ENCODE data around the gene HDAC6.
"Not testable (repeated sequence)": the region's sequence is repeated elsewhere in the genome, so short reads cannot be mapped to it uniquely, and the experiment has no call there.

HDAC6 gene

DNA sequence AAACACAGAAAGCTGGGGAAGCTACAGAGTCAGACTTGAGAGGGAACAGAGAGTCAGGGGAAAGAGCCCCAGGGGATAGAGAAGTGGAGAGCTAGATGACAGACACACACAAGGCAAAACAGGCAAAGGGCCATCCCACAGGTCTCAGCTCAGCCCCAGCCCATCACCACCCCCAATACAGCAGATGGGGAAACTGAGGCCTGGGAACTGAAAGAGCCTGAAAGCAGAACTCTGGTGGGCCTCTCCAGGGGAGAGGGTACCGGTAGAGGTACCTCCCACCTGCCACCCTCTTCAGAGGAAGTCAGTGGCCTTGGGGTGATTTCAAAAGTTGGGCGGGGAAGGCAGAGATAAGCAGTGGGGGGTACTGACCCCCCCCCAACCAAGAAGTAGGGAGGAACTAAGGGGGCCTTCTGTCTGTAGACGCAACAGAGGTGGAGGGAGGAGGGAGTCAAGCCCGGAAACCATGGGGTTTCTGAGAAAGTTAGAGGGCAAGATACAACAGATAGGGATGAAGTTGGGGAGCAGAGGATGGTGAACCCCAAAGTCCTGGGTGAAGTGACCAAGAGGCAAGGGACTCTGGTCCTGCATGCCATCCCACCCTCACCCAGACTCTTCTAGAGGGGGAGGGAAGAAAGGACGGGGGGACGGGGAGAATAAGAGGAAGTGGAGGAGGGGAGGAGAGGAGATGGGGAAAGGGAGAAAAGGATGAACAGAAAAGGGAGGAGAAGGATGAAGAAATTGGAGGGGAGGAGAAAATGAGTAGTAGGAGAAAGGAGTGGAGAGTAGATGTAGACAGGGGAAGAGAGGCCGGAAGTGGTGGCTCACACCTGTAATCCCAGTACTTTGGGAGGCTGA is 12.3 kb upstream of the HDAC6 start:
- DNase-seq (ENCODE audit: low read depth in 2 of 2), result no peak

- no peak for DNase-seq (ENCODE audit: low read depth in 2 of 2)
These were observed 11.4 kb upstream of the HDAC6 start for GRCh38 chrX:48790477-48790876.

DNA sequence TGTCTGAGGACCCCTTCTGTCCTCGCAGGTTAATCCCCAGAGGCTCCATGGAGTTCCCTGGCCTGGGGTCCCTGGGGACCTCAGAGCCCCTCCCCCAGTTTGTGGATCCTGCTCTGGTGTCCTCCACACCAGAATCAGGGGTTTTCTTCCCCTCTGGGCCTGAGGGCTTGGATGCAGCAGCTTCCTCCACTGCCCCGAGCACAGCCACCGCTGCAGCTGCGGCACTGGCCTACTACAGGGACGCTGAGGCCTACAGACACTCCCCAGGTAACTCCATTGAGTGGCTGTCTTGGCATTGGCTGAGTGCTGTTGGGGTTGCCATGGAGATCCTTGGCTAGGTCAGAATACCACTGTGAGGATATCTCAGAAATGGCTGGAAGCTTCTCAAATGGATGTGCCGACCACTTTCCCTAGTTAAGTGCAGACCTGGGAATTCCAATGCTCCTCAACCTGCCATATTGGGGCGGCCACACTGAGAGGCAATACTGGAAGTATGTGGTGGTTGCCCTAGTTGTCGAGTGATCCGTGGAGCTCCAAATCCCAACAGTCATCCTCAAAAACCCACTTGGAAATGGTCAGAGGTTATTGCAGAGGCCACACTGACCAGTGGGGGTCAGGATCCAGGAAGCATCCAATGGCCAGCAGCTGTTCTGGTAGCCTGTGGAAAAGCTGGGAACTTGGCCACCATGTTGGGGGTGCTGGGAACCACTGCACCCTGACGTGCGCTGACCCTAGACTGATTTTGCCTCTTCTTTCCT is 10.6 kb upstream of the HDAC6 start:
- DNase-seq (ENCODE audit: low read depth in 2 of 2), result no peak

GRCh38 chrX:48792219-48792618 is 9.6 kb upstream of the HDAC6 start:
- DNase-seq (ENCODE audit: low read depth in 2 of 2), result no peak

GRCh38 chrX:48793935-48794334 is 7.9 kb upstream of the HDAC6 start:
- no peak for DNase-seq (ENCODE audit: low read depth in 2 of 2)

- no peak for DNase-seq (ENCODE audit: low read depth in 2 of 2)
These were observed 7.4 kb upstream of the HDAC6 start for GRCh38 chrX:48794340-48794910.

DNA sequence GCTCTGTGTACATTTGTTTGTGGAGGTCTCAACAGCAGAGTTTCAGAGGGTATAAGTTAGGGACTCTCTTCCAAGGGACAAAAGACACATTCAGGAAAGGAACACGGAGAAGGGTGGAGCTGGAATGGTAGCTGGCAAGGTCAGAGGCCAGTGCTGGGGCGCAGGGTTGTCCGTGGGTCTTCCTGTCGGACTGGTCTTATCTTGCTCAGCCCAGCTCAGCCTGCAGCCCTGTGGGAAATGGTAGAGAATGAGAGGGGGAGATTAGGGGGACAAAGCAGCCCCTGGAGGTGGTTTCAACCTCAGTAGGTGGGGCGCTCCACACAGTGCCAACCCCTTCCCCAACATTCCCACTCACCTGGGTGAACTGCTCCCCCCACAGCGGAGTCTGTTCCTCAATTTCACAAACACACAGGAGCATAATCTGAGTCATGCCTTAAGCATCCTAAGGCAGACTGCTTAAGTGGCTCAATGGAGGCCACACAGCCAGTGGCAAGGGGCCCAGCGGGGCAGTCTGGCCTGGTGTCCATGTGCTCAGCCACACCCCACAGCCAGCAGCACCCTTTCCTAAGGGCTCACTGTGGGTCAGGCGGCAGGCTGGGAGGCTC is 6.9 kb upstream of the HDAC6 start:
- DNase-seq (ENCODE audit: low read depth in 2 of 2), result no peak

- DNase-seq (ENCODE audit: low read depth in 2 of 2), result no peak
These were observed 3.5 kb upstream of the HDAC6 start for GRCh38 chrX:48798318-48798717.

DNA sequence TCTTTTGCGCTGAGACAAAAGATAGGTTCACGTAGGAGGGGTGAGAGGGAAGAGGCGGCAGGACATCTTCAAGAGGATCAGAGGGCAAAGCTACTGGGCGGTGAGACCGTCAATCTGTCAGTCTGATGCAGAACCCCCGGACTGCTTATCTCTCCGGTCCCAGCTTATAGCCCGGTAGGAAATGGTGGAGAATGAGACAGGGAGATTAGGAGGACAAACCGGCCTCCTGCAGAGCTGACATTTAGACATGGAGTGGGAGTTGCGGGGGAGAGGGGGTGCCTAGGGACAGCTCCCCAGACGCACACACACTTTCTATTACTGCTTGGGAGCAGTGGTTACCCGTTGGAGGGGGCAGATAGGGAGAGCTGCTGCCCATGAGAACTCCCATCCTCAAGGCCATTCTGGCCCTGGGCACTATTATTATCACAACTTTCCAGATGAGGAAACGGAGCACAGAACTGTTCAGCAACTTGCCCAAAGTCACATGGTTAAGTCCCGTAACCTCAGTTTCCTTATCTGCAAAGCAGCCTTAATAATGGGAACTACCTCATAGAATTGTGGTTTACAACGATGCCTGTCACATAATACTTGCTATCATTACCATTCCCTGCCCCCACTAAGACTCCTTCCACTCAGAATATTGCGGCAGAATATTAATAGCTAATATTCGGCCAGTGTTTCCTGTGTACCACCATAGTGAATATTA is 1.1 kb upstream of the HDAC6 start:
- no peak for DNase-seq (ENCODE audit: low read depth in 2 of 2)

- peak in 1 of 2 donors; percentile 21 for DNase-seq (ENCODE audit: low read depth in 2 of 2)
These were observed 430 bp downstream of the HDAC6 start for GRCh38 chrX:48802089-48802904.

GRCh38 chrX:48802905-48803200 is 986 bp downstream of the HDAC6 start:
- no peak for DNase-seq (ENCODE audit: low read depth in 2 of 2)

DNA sequence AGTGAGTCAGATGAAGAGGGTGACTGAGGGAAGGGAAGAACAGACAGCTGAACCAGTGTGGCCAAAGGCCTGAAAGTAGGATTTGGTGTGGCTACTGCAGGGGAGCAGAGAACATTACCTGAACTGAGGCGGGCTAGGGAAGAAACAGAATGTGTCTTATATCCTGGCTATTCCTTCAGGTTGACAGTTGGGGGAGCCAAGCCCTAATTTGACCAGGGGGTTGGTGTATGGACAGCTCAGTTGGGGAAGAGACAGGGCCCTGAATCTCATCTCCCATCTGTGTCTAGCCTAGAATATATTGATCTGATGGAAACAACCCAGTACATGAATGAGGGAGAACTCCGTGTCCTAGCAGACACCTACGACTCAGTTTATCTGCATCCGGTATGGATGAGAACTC is 4.2 kb downstream of the HDAC6 start:
- DNase-seq (ENCODE audit: low read depth in 2 of 2), result no peak

GRCh38 chrX:48813644-48814043 is 11.8 kb downstream of the HDAC6 start:
- DNase-seq (ENCODE audit: low read depth in 2 of 2), result no peak

DNA sequence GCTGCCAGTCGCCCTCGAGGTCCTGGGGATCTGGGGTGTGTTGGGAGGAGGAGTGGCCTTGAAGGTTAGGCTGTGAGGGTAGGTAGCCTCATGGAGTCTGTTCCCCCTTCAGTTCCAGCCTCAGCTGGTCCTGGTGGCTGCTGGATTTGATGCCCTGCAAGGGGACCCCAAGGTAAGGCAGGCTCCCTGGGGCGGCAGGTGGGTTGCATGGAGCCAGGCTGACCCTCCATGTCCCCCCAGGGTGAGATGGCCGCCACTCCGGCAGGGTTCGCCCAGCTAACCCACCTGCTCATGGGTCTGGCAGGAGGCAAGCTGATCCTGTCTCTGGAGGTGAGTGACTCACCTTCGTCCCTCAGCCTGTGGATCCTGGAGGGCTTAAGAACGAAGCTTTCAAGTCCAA is 12.9 kb downstream of the HDAC6 start:
- DNase-seq (ENCODE audit: low read depth in 2 of 2), result no peak

GRCh38 chrX:48815266-48815665 is 13.4 kb downstream of the HDAC6 start:
- no peak for DNase-seq (ENCODE audit: low read depth in 2 of 2)

DNA sequence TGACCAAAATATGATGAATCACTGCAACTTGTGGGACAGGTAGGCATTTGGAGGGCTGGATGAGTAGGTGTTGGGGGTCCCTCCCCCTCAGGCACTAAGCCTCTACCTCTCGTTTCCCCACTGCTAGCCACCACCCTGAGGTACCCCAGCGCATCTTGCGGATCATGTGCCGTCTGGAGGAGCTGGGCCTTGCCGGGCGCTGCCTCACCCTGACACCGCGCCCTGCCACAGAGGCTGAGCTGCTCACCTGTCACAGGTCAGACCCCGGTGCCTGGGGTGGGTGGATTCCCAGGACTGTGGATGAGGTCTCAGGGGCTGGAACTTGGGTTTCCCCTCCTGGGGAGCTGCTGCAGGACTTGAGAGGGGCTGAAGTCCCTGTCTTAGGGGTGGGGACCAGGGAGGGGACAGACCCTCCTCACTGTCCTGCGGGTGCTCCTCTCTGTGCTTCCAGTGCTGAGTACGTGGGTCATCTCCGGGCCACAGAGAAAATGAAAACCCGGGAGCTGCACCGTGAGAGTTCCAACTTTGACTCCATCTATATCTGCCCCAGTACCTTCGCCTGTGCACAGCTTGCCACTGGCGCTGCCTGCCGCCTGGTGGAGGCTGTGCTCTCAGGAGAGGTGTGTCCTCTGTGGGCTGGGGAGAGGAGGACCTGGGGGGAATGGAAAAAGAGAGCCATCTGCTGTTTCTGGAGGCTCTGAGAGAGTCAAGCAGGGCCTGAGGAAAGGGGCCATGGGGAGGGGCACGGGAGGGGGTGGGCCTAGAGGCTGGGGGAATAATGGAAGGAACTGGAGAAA is 14.3 kb downstream of the HDAC6 start:
- no peak for DNase-seq (ENCODE audit: low read depth in 2 of 2)

DNA sequence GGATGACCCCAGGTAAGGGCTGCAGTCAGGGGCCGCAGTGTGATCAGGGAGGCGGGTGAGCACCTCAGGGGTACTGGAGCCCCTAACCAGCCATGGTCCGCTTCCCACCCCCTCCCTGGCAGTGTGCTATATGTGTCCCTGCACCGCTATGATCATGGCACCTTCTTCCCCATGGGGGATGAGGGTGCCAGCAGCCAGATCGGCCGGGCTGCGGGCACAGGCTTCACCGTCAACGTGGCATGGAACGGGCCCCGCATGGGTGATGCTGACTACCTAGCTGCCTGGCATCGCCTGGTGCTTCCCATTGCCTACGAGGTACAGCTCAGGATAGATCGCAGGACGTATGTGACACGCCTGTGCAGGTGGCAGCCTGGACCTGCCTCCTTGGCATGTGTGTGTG is 16.2 kb downstream of the HDAC6 start:
- no peak for DNase-seq (ENCODE audit: low read depth in 2 of 2)

DNA sequence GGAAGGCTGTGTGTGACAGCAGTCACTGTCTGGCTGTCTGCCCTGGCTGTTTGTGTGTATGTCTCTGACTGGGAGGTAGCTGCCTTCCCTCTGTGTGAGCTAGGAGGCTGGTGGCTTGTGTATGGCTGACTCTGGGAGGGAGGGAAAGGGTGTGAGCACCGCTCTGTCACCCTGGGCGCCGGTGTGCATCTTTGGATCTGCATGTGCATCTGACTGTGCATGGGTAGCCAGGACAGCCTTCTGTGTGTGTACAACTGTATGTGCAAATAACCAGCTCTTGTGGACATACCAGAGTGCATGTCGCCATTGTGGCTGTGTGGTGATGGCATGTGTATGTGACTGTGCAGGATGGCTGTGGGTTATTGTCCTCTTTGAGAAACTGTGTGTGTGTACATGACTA is 17.0 kb downstream of the HDAC6 start:
- no peak for DNase-seq (ENCODE audit: low read depth in 2 of 2)

DNA sequence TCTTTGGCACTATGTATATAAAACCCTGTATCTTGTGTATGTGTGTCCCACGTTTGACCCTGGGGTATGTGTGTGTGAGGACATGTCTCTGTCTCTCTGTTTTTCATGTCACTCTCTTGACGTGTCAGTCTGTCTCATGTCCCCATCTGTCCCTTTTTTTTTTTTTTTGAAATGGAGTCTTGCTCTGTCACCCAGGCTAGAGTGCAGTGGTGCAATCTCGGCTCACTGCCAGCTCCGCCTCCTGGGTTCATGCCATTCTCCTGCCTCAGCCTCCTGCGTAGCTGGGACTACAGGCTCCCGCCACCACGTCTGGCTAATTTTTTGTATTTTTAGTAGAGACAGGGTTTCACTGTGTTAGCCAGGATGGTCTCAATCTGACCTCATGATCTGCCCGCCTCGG is 17.5 kb downstream of the HDAC6 start:
- DNase-seq (ENCODE audit: low read depth in 2 of 2), result not testable (repeated sequence)

- DNase-seq (ENCODE audit: low read depth in 2 of 2), result no peak
These were observed 21.2 kb downstream of the HDAC6 start for GRCh38 chrX:48823053-48823452.

All from stimulated activated CD8-positive, alpha-beta memory T cell treated with anti-CD3 and anti-CD28 coated beads, Interleukin-2, amount 100 ng/mL, for 1 hour (primary cell).